Hematopoietic multipotent progenitor cell treated with erythropoietin and hydrocortisone succinate and interleukin-3 and kit ligand, for 4 days (in vitro differentiated cells): ENCODE measurements around the gene IFT27.
"Not testable (repeated sequence)": the region's sequence is repeated elsewhere in the genome, so short reads cannot be mapped to it uniquely, and the experiment has no call there.

Source experiments
- DNase-seq: peaks from one replicate; pipeline ENCODE4 v3.0.0-alpha.2; 2015

Gene IFT27

GRCh38 chr22:36764641-36765040 lies 11.3 kb downstream of the IFT27 start:
- no peak for DNase-seq

DNA sequence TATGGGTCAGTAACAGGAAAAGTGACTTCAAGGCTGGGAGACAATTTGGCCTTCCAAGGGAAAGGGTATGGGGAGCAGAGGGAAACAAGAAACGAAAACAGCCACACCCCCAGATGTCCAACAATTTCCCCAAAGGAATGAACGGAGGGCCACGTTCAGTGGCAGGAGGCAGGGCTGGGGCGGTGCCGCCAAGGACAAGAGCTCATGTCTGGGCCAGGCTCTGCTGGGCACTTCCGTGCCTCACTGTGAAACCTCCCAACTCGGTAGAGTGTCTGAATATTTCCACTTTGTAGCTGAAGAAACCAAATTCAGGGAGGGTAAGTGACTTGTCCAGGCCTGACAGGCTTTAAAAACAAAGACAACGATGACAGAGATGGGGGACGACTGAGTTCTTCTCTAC lies 11.9 kb downstream of the IFT27 start:
- no peak for DNase-seq

DNA sequence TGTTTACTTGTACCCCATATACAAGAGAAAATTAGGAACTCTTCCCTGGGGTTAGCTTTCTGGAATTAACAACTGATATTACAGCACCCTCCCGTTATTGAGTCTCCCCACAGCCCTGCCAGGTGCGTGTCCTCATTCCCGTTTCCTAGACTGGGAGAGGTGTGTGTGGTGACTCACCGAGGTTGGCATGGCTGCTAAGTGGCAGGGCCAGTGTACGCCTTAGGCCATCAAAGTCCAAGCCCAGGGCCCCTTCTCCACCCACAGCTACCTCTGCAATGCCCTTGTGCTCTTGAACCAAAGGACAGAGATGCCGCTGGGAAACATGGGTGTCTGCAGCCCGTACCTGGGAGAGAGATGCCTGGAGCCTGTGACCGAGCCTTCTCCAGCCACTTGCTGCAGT lies 12.3 kb downstream of the IFT27 start:
- DNase-seq, result no peak

DNA sequence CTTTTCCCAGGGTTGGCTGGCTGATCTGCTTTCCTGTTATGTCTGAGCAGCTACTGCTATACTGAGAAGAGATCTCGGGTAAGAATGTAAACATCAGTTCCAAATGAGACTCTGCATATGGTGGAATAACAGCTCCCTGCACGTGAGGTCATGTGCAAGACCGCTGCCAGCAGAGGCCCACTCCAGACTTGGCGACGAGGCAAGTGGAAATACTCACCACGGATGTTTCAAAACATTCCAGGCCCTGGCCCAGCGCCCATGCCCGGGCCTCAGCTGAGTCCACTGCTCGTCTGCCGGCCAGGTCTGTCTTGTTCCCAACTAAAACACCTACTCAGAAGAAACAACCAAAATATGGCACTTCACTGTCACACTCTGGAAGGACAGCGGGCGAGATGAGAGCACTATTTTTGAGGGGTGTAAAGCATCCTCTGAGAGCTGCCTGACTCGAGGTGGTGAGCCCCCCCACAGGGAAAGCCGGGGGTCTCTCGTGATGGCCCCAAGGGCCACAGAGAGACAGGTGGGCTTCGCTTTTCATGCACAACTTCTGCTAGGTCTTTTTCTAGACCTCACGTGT lies 13.1 kb downstream of the IFT27 start:
- DNase-seq, result no peak

GRCh38 chr22:36761553-36762240 lies 14.2 kb downstream of the IFT27 start:
- DNase-seq, result no peak

- DNase-seq, result no peak
Measured at GRCh38 chr22:36760786-36761185, 15.1 kb downstream of the IFT27 start.

GRCh38 chr22:36759481-36760159 lies 16.3 kb downstream of the IFT27 start:
- DNase-seq, result no peak

GRCh38 chr22:36758792-36759271 lies 17.1 kb downstream of the IFT27 start:
- no peak for DNase-seq

GRCh38 chr22:36757668-36758211 lies 18.2 kb downstream of the IFT27 start:
- peak; percentile 90 for DNase-seq

- no peak for DNase-seq
Measured at GRCh38 chr22:36756746-36757655, 18.9 kb downstream of the IFT27 start.

- no peak for DNase-seq
Measured at GRCh38 chr22:36756031-36756430, 19.9 kb downstream of the IFT27 start.

DNA sequence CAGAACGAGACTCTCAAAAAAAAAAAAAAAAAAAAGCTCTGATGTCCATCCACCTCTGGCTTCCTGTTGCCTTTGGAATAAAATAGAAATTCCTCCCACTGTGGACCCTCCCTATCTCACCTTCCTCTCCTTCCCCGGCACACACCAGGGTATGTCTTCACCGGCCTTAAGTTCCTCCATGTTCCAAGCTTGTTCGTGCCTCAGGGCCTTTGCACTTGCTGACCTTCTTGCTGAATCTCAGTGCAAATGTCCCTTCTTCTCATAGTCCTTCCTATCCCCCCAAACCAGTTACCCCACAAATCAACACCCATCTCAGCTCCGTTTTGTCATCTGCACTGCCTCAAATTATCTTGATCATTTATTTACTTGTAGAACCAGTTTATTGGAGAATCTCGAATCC lies 20.6 kb downstream of the IFT27 start:
- no peak for DNase-seq

GRCh38 chr22:36754881-36755280 lies 21.0 kb downstream of the IFT27 start:
- not testable (repeated sequence) for DNase-seq

DNA sequence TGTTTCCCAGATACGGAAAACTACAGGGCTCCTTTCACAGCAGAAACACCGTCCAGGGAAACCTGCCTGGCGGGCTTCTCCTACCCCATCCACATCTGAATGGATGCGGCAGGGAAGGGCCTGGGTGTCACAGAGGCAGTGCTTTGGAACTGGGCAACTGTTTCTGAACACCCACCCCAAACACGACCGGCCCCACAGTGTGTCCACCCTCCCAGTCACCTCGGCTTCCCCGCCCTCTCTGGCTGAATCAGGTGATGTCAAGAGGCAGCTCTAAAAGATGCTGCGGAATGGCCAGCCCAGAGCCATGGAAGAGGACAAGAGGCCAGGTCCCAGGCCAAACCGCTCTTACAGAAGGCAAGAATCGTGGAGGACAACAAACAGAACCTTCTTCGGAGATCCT lies 22.0 kb downstream of the IFT27 start:
- DNase-seq, result no peak

GRCh38 chr22:36753120-36753802 lies 22.7 kb downstream of the IFT27 start:
- DNase-seq, result no peak

- no peak for DNase-seq
Measured at GRCh38 chr22:36746375-36746970, 29.4 kb downstream of the IFT27 start.

DNA sequence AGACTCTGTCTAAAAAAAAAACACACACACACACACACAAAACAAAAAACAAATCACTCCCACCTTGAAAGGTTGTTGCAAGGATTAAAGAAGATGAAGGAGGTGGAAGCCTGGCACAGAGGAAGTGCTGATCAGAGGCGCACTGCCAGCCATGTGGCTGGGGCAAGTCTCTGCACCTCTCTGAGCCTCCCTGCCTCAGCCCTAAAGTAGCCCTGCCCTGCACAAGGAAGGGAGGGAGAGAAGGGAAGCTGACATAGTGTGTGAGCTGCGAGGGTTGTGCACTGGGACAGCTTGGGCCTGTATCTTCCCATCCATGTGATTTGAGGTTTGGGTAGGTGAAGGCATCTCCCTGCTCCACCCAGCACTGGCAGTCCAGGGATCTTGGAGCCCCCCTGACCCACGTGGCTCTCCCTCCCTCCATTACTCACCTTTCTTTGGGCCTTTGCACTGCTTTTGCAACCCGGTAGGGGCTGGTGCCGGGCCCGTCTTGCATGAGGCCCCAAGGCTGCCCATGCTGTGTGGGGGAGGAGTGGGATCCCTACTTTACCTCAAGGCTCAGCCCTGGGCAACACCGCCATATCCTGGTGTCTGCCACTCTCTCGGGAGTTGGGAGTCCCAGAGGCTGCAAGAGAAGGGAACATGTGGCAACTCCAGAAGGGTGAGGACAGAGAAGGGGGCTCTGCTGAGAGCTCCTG lies 30.5 kb downstream of the IFT27 start:
- no peak for DNase-seq

GRCh38 chr22:36744791-36745190 lies 31.1 kb downstream of the IFT27 start:
- DNase-seq, result no peak

GRCh38 chr22:36744413-36744765 lies 31.5 kb downstream of the IFT27 start:
- no peak for DNase-seq

DNA sequence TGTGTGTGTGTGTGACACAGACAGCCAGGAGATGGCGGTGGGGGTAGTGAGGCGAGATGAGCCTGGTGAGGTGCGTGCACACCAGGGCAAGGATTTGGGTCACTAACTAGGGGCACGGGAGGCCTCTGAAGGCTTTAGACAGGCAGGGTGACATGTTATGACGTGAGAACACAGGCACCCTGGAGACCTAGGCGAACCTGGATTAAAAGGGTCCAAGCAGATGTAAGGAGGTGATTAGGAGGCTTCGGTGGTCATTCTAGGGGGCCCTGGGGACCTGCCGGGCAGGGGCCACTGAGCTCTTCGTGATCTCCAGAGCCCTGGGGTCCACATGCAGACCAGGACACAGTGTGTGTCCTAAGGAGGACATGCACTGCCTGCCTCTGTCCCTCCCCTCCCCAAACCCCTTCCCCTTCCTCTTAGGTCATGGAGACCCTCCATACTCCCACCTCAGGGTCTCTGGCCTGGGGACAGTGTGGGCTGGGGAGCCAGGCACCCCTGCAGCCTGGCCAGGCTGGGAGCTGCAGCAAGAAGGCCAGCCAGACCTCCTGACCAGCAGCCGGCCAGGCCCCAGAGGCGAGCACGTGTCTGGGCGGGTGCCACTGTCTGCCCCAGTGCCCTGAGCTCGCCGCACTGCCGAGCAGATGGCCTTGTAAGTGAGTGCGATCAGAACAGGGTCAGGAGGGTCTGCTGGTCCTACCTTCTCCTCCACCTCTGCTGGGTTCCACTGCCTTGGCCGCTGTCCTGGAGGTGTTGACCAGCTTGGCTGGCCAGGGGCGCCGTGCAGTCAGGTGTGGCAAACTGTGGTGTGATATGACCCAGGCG lies 32.1 kb downstream of the IFT27 start:
- no peak for DNase-seq
